NCI-H1105 treated with DMSO at 0.1 percent for 48 hours (cell line): ENCODE measurements around the gene WWC1.

ENCODE experiments used
- DNase-seq: peaks from one replicate; lab custom pipeline; 2025; lab: John Stamatoyannopoulos, UW

Gene WWC1

DNA sequence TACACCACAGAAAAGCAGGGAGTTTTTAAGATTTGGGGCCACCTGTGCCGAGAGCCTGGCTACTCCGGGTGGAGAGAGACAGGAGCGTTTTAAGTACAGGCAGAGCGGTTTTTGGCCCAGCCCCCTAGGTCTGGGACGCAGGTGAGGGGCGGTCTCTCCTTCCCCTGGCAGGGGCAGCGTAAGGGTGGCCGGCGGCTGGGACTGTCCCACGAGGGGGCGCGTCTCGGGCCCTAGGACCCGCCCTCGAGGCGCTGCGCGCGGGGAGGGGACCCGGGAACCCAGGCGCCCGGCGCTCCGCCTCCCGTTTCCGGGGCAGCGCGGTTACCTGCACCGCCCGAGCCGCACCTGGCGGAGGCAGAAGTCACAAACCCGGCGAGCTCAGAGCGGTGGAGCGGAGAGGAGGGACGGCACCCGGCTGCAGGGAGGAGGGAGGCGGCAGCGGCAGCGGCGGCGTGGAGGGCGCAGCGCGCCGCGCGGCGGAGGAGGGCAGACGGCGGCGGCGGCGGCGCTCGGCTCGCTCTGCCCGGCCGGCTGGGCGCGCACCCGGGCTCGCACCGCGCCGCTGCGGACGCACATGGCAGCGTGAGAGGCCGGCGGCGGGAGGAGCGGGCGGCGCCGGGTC lies at the start of gene WWC1:
Gene WWC1 (plus strand): TSS at position 304 of the 622 bp plus-strand sequence. CDS start 508 bp downstream, outside the sequence.
- DNase-seq = peak; percentile 64

DNA sequence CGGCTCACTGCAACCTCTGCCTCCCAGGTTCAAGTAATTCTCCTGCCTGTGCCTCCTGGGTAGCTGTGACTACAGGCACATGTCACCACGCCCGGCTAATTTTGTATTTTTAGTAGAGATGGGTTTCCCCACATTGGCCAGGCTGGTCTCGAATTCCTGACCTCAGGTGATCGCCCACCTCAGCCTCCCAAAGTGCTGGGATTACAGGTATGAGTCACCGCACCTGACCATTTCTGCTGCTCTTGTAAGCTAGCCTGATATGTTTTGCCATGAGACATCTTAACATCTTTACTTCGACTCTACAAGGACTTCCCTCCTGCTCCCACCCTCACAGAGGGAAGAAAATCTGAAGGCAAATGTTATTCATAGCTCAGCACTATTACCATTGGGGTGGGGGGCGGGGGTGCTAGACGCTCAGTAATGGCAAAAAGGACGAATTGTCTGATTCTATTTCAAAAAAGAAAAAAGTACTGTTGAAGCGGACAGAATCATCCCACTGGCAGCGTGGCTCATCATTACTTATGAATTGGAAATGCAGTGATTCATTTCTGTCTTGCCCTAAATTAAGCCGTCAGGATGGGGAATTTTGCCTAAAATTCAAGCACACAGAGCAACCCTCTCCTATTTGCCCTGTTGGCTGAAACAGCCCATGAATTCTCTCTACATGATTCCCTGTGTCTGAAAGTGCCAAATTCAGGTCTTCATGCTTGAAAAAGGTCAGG lies 46.4 kb upstream of the WWC1 start:
- no peak for DNase-seq

DNA sequence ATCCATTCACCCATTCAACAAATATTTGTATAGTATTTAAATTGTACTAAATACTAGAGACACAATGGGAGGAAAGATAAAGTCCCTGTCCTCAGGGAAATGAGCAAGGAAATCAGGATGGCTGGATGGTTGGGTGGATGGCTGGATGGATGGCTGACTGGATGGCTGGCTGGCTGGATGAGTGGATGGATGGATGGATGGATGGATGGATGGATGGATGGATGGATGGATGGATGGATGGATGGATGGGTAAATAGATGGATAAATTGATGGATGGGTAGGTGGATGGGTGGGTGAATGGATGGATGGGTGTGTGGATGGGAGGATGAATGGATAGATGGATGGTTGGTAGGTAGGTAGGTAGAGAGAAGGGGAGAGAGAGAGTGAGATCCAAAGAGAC lies 41.5 kb upstream of the WWC1 start:
- no peak for DNase-seq

DNA sequence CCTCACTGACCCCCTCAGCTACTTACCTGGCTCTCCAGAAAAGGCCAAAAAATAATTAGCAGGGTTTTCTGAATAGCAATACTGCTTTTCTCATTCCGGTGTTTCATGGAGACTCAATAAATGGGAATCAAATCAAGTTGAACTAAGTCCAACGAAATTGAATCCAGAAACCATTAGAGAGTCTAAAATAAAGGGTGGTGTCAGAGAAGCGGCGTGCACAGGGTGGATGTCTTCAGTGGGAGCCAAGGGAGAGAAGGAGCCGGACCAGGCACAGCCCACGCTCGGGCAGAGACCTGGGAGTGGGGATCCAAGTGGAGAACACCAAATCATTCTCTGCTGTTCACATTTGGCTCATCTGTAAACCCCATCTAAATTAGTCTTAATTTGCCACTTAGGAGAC lies 40.2 kb upstream of the WWC1 start:
- DNase-seq = no peak

DNA sequence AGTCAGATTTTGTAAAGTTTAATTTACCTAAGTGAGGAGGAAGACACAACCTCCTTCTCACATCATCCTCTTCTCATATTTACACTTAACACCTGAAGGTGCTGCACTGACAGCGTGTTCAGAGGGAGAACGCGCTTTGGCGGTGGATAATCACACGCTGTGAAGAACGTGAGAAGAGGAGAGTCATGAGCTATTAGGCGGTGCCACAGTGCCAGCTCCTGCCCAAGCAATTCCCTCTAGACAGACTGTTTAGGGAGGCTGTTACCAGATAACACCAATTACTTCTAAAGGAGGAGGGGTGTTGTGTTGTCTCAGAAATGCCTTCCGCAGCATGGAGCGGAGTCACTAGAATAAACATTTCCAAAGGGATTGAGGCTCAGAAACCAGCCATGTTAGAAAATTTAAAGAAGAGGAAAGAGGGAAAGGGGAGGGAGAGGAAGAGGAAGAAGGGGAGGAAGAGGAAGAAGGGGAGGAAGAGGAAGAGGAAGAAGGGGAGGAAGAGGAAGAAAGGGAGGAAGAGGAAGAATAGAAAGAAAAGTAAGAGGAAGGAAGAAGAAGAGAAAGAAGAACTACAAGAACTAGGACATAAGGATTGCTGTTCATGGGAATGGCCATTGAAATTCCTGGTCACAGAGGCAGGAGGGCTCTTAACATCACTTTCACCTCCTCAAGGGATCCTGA lies 37.3 kb upstream of the WWC1 start:
- no peak for DNase-seq

DNA sequence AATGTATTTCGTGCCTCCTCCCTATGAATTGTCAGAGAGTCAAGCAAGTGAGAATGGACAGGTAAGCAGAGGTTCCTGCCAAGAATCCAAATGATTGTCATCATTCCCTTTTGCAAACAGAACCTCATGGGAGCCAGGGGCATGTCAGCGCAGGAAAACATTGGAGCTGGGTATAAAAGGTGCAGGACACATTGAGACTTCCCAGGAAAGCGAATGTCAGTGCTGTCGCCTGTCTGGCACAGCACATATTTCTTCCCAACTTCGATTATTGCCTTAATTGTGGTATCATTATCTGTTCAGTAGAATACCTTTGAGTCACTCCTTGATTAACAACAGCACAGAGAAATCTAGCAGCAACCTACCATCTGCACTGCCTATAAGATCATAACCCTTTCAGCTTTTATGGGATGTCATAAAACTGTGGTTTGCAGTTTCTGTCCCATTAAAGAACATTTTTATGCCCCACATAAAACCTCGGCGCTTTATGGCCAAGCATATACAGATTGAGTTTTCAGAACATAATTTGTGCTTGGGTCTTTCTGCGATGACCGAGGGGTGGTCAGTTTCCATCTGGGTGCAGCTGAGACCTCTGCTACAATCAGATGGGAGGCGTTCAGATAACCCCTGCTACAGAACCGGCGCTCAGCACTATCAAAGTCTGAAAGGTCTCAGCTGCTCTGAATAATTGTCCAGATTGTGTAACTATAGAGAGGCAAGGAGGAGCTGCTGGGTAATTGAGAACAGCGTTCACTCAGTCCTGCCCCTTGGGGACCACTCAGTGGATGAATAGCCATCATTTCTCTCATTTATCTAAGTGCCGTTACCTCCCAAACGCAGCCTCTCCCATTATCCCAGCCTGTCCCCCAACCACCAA lies 30.9 kb upstream of the WWC1 start:
- no peak for DNase-seq

DNA sequence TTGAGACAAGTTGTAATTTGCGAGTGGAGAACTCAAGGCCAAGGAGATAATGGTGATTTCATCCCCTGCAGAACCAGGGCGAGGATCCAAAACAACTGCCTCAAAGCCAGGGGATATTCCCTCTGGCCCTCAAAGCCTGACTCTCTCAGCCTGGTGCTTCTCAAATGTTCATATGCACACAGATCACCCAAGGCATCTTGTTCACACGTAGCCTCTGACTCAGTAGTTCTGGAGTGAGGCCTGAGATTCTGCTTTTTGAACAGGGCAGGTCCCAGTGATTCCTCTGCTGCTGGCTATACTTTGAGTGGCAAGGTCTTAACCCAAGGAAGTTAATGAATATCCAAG lies 30.2 kb upstream of the WWC1 start:
- DNase-seq = no peak

DNA sequence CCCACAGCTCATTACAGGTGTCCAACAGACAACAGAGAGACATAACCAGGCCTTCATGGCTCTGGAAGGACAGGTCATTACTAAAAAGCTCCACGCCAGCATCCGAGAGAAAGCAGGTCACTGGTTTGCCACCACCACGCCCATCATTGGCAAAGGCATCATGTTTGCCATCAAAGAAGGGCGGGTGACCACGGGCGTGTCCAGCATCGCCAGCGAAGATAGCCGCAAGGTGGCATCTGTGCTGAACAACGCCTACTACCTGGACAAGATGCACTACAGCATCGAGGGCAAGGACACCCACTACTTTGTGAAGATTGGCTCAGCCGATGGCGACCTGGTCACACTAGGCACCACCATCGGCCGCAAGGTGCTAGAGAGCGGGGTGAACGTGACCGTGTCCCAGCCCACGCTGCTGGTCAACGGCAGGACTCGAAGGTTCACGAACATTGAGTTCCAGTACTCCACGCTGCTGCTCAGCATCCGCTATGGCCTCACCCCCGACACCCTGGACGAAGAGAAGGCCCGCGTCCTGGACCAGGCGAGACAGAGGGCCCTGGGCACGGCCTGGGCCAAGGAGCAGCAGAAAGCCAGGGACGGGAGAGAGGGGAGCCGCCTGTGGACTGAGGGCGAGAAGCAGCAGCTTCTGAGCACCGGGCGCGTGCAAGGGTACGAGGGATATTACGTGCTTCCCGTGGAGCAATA lies 29.3 kb upstream of the WWC1 start:
- DNase-seq = no peak

DNA sequence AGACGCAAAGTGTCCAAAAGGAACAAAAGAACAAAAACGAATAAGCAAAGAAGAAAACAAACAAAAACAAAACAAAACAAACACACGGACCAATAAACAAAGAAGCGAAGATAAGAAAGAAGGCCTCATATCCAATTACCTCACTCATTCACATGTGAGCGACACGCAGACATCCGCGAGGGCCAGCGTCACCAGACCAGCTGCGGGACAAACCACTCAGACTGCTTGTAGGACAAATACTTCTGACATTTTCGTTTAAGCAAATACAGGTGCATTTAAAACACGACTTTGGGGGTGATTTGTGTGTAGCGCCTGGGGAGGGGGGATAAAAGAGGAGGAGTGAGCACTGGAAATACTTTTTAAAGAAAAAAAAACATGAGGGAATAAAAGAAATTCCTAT lies 28.3 kb upstream of the WWC1 start:
- DNase-seq = no peak

DNA sequence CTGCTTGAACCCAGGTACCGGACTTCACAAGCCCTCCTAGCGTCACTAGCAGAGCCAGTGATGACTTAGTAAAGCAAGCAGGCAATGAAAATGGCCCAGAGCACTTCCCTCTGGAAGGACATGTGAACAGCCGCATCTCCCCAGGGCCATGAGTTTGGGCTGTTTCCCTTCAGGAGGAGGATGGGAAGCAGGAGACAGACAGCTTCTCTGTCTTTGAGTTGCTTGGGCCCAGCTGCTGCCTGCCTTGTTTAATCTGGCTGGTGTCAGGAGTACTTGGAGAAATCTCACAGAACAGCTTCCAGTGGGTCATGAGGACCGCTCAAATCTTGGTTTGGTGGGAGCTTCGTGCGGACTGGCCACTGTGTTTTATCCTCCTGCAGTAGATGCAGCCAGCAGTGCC lies 25.4 kb upstream of the WWC1 start:
- no peak for DNase-seq

DNA sequence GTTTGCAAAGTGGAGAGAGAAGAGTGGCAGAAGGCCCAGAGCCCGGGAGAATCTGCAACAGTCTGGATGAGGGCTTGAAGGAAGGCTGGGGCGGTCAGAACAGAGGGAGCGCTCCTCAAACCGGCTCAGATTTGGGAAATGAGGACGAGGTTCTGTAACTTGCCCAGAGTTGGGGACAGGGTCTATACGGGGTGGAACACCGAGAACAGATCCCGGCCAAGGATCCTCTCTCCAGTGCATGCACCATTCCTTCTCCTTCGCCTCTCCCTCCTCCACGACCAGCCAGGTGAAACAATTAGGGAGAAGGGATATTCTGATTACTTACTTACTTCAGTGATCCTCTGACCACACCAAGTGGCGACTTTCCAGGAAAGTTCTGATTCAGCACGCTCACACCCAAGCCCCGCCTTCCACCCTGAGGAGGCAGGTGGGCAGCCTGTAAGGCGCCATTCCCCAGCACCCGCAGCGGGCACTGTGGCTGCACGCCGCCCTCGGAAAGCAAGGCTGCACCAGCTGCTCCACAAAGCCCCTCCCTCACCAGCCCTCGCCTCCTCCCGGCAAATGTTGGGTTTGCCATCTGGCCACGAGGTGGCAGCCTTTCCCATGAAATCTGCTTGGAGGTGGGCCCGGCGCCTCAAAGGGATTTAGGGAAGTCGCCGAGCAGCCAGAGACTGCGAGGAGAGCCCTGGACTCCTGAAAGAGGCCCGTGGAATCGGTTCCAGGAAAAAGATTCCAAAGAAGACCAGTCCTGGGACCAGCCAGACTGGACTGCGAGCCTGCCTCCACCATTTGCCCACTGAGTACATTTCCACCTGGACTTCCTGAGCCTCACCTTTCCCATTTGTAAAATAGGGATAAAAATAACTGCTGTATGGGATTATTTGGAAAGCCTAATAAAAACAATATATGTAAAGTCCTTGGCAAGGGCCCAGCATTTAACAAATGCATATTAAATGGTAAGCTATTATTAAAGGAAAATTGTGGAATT lies 22.2 kb upstream of the WWC1 start:
- peak; percentile 82 for DNase-seq

DNA sequence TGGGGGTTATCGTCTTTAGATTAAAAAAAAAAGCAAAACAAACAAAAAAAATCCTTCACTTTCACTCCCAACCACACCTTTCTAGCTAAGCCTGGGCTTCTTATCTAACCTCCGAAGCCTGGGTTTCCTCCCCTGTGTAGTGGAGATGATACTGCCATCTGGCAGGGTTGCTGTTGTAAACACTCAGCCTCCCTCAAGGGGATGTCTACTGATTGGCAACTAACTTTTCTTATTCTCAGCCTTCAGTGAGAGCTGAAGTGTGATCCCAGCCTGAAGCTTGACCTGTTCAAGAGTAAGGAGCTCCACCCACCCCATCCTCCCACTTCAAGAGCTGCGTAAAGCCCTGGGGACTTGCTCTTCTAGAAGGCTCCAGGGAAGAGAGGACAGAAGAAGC lies 21.5 kb upstream of the WWC1 start:
- no peak for DNase-seq

DNA sequence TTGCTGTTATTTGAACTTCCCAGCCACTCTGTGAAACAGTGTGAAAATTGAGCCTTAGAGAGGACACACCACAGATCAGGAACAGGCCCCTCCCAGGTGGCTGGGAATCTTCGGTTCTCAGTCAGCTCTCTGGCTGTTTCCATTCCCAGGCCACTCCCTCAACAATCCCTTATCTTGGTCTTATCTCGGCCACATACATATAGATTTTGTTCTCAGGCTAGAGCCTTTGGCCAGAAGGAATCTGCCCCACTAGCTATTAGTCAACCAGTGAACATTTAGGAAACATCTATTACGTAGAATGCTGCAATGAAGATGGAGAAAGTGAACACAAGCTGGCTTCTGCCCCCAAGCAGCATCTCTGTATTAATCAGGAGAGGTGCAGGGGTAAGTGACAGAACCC lies 21.0 kb upstream of the WWC1 start:
- no peak for DNase-seq

DNA sequence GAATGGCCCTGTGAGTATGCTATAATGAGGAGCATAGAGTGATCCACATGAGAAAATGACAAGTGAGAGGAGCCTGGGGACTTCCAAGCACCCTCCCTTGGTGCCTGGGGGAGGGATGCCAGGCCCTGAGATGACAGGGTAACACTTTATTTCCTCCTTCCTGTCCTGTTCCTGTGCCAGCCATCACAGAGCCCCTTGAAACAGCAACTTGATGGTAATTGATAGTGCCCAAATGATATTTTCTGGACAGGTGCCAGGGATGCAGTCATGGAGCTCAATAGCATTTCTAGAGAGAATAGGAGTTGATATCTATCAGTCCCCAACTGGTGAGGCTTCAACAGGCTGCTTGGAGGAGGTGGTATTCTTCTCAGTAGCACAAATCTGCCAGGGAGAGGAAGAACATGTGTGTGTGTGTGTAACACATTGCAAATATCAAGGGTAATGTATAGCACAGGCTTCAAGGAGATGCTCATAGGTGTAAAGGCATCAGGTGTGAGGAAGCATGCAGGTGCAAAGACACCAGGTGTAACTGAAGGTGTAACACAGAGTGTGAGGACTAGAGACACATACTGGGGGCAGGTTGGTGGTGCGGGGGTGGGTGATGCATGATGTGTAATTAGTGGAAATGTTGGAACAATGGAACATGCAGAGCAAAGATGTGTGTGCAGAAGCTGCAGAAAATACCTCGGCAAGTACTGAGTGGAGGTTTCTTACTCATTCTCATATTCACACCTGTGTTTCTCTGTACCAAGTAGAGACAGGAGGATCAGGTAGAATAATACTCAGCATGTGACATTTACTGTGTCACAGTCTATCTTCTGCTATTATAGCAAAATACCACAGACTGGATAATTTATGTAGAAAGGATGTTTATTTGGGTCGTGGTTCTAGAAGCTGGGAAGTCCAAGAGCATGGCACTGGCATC lies 18.1 kb upstream of the WWC1 start:
- peak; percentile 41 for DNase-seq

DNA sequence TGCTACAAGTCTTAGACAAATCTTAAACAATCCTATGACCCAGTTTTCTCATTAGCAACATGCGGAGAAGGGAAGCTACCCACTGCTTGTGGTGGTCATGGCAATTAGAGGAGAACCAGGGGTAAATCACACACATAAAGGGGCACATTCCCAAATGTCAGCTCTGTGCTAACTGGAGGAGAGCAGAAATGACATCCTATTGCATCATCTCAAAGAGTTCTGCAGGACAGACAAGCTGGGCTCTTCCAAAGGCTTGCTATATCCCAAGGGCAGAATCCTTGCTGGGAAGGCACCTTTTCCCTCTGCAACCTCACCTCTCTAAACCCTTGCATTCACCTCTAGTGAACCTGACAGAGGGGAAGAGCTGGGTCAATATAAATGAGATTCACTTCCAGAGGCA lies 17.0 kb upstream of the WWC1 start:
- DNase-seq = no peak

DNA sequence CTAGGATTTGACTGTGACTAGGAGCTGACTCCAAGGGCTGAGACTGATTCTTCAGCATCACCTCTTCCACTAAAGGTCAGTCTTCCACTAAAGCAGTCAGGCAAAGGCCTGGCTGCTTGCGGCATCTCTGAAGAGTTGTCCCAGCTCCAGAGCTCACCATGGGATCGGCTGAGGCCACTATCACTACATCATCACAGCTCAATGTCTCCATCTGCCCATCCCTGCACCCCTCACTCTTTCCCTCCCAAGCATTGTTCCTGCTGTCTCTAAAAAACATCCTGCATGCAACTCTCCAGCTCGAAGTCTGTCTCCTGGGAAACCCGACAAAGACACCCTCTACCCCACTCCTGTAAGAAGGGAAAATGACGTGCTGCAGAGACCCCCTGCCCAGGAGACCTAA lies 15.5 kb upstream of the WWC1 start:
- no peak for DNase-seq

DNA sequence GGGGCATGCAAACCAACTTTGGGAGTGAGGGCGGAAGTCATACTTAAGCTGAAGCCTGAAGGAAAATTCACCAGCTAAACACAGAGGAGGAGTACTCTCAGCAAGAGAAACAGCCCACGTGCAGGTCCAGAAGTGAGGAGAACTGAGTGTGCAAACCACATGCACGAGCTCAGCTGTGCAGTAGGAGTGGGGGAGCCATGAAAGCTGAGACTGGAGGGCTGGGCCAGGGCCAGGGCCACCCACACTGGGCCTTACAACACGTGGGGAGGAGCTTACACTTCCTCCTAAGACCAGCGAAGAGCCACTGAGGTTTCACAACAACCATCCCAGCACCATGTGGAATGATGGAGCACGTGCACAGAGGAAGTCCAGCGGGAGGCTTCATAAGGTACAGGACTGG lies 9.3 kb upstream of the WWC1 start:
- DNase-seq = no peak

DNA sequence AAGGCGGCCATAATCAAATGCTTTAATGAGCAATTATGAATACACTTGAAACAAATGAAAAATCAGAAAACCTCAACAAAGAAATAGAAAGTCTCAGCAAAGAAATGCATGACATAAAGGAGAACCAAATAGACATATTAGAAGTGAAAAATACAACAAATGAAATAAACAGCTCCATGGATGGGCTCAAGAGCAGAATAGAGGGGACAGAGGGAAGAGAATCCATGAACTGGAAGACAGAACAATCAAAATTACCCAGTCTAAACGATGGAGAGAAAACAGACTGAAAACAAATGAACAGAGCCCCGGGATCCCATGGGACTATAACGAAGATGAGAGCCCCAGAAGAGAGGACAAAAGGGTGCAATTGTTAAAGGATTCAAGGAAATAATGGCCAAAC lies 6.6 kb upstream of the WWC1 start:
- no peak for DNase-seq

DNA sequence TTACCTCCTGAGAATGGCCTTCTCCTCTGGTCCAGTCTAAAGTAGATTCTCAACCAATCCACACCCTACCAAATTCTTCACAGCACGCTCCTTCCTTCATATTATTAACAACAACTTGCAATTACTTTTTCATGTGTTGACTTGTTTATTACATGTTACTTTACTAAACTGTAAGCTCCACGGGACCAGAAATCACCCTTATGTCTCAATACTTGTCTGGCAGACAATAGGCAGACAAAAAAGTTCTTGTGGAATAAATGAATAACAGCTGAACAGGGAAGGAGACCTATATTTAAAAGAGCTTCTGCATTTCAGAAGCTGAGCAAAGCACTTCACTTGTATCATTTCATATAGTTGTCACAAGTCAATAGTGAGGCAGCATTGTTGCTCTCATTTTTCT lies 5.7 kb upstream of the WWC1 start:
- DNase-seq = no peak

DNA sequence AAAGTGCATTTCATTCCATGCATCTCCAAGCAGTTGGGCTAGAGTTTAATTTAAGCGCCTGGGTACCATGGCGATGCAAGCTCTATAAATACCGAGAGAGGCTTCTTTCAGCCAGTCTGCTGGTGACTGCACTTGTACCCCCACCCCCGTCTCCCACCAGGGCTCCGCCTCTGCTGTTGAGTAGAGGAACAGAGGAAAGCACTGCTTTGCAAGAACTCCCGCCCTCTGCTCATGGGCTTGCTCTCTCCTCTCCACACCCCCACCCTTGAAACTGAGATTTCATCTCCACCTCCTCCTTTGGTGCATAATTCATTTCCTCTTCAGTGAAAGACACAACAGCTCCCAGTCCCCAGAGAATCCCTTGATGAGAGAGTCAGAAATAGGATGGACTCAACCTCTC lies 5.1 kb upstream of the WWC1 start:
- no peak for DNase-seq
